HTR-8/SVneo (cell line): Measurements from ENCODE around the gene ATP2A2.

ENCODE experiments used
- DNase-seq: peaks from one replicate; pipeline ENCODE4 v3.0.0; 2011; ENCODE audit warnings: low spot score, mixed read lengths; ENCODE audit not compliant: insufficient read length
- FAIRE-seq: peaks from 2 replicates; lab custom pipeline; 2011; peaks lifted over from hg19 to GRCh38; lab: Jason Lieb, UNC

ATP2A2 gene

DNA sequence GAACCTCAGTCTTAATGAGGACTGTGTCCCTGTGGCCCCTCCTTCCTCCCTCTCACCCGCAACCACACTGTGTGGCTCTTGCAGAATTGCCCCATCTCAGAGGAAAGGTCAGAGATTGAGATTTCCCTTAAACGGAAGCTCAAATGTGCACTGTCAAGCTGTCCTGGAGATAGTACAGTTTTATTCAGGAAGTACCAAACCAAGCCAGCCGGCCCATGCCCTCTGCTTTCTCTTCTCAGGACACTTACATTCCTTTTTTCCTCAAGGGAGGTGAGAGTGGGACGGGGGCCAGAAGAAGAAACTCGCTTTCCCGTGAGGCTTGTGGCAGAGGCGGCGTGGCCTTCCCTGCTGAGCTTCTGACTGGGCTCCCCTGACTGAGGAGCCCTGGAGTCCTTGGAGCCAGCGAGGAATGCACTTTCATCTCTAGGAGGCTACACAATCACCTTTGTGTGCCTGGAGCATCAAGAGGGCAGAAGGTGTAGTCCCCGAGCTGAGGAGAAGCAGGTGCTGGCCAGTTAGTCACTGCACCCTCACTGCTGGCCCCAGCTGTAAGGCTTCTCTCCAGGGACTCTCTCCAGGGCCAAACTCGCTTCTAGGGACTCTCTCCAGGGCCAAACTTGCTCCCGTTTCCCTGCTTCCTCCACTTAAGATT is 24.1 kb upstream of the ATP2A2 start:
- FAIRE-seq (no peak), DNase-seq (no peak)

DNA sequence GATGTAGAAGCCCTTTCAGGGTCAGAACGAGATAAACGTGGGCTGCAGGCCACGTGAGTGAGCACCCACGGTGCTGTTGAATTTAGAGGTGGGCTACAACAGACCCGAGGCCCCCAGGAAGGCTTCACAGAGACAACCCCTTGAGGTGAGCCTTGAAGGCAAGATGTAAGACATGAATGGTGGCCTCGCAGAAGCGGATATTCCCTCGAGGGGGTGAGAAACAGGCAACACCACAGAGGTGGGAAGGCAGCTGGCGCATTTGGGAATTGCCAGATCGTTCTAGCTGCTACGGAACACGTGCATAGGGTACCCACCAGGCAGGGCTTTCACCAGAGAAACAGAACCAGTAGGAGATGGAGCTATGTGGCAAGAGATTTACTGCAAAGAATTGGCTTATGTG is 22.6 kb upstream of the ATP2A2 start:
- FAIRE-seq (no peak), DNase-seq (no peak)

DNA sequence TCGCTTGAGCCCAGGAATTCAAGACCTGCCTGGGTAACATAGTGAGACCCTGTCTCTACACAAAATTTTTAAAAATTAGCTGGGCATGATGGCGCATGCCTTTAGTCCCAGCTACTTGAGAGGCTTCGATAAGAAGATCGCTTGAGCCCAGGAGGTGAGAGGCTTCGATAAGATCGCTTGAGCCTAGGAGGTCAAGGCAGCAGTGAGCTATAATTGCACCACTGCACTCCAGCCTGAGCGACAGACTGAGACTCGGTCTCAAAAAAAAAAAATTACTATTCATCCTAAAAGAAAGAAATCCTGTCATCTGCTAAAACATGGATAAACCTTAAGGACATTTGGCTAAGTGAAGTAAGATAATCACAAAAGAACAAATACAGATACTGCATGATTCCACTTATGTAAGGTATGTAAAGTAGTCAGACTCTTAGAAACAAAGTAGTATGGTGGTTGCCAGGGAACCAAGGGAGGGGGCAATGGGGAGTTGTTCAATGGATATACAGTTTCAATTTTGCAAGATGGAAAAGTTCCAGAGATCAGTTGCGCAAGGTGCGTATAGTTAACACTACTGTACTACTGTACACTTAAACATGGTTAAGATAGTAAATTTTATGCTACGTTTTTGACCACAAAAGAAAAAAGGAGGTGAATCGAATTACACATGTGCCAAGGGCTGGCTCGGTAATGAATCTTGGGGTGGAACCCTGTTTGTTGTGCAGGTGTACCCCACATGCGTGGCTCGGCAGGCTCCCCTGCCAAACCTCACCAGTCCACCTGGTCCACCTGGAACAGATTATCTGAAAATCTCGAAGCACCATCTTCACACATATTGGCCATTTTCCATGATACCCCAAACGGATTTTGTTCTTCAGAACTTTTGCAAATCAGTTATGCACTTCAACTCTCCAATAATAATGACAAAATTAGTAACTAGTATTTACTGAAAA is 18.3 kb upstream of the ATP2A2 start:
- no peak for DNase-seq
- no peak for FAIRE-seq

DNA sequence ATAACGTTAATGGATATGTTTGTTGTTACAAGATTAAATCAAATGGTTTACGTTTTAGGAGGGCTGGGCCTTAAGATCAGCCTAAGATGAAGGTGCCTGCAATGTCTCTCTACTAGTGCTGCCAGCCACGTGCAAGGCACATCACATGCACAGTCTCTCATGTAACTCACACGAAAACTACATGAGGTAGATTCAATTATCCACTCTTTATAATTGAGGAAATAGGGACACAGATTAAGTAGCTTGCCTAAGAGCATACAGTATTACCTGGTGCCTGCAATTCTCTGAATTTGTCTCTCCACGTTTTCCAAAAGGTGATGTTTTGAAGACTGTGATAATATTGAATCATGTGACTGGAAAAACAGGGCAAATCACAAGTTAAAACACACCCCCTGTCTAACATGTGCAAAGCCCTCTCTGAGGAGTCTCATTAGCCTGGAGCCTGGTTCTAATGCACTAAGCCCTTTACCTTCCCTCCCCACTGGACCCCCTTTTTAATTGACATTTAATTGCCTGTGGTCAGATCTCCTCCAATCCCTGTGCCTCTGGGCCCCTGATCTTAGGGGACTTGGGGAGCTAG is 14.6 kb upstream of the ATP2A2 start:
- no peak for FAIRE-seq
- DNase-seq, result no peak

DNA sequence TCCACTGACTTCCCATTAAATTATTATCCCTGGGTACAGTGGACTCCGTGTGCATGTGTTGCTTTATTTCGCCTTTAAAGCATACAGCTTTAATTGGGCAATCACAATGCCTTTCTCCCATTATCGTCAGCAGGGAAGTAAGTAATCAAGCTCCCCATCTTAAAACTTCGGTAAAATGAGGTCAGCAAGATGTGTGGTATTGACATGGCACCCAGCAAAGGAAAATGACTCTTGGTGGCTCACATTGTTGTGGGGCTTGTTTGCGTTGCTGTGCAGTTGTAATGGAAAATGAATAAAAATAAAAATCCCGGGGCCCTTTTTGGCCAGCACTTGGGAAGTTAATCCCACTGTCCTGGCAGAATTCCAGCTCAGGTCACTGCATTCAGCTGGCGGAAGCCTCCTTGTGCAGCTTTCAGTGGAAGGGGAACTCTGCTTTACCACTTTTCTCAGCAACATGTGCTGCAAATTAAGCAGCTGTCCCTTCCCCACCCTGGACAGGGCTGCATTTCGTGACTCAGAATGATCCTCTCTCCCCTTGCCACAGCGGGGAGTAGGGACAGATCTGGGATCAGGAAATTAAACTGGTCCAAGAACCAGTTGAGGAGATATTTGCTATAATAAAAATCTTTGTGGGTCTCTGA is 13.9 kb upstream of the ATP2A2 start:
- FAIRE-seq, result no peak
- no peak for DNase-seq

DNA sequence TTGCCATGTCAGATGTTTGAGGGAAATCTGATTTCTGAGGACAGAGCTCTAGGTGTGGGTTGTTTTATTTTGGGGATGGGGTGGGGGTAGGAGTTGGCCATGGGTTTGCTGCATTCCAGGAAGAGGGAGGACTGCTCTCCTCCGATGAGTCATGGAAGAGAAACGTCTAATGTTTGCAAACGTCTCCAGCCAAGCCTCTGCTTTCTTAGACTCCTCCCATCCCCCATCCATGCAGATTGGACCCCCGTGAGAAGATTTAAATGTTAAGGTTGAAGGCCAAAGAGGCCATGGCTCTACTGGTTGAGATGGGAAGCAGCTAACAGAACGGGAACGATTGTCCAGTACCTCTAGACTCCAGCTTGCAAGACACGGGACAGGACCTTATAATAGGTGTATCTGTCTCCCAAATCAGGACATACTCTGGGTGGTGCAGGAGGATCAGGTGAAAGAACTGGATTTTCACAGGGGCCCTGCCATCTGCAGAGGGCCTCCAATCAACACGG is 11.4 kb upstream of the ATP2A2 start:
- FAIRE-seq (no peak), DNase-seq (peak; percentile 81)

DNA sequence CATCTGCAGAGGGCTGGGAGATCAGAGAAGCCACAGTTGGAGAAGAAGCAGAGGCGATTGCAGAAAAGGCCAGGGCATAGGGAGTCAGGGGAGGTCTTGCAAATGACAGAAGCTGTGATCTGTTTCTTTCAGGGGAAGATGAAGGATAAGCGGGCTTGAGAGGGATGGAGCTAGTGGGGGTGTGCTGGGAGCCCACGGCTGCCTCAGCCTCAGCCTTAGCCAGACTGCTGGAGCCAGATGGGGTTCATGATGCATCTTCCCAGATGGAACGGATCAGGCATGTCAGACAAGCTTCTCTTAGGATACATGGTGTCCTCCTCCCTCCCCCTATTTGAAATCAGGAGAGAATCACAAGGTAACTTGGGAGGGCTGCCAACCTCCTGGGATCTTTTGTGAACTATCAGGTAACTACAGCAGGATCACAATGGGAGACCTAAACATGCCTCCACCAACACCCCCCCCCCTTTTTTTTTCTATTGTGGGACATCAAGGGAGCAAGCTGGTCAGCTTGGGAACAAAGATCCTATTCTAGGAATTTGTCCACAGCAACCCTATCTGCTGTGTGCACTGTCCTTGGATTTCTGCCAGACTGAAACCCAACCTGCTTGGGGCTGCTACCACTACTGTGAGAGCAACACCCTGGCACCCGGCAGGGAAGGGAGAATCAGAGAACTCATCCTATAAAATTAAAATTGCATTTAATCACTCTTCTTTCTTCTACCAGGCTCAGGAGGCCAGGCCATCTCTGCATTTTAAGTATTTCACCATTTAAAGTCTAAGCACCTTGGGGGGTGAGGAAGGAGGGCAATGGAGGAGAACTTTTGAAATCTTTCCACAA is 10.7 kb upstream of the ATP2A2 start:
- FAIRE-seq (no peak), DNase-seq (peak; percentile 69)

DNA sequence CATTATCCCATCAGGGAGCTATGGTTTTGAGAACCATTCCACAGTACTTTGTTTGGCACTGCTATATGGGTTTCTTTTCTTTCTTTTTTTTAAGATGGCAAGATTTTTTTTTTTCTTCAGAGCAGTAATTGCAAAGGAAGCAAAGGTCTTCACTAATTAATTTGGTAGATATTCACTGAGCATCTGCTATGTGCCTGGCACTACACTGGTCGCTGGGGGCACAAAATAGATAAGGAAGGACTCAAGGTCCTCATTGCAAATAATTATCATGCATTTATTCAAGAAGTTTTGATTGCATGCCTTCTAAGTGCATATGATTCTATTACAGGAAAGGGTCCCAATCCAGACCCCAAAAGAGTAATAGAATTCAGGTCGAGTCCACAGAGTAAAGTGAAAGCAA is 10.0 kb upstream of the ATP2A2 start:
- DNase-seq (no peak), FAIRE-seq (no peak)

DNA sequence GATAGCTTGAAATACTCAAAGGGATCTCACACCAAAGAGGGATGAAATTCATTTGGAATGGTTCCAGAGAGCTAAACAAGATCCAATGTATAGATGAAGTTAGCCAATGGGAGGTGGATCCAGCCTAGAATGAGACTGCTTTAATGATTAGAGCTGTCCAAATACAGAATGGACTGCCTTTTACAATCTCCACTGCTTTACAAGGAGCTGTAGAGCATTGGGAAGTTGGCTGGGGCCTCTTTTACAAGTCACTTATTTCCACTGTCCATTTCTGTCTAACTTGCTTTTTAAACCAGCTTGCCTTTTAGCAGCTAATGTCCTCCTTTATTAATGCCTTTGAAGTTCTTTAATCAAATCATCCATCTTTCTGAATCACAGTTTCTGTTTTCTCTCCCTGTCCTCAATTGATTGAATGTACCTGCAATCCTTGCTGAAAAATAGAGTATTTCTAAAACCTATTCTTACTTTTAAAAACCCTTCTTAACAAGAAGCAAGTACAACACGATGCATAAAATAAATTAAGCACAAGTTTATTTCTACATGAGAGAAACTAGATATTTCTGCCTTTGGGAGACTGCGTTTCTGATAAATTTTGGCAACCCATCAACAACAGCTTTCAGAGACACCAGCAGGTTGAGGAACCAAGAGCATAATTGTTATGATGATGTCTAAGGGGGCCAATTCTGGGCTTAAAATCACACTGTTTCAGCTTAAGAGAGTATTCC is 3.4 kb upstream of the ATP2A2 start:
- FAIRE-seq (no peak), DNase-seq (no peak)

DNA sequence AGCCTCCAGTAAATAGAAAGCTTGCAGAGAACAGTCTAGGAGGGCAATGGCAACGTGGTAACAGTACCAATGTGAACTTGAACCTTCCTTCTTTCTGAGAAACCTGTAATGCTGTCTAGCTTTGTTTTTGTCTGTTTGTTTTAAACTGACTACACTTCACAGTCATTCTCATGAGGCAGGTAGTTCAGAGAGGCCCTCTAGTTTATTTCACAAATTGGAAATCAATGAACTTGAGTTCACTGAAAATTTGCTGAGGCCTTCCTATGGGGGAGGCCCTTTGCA is 2.9 kb upstream of the ATP2A2 start:
- no peak for FAIRE-seq

DNA sequence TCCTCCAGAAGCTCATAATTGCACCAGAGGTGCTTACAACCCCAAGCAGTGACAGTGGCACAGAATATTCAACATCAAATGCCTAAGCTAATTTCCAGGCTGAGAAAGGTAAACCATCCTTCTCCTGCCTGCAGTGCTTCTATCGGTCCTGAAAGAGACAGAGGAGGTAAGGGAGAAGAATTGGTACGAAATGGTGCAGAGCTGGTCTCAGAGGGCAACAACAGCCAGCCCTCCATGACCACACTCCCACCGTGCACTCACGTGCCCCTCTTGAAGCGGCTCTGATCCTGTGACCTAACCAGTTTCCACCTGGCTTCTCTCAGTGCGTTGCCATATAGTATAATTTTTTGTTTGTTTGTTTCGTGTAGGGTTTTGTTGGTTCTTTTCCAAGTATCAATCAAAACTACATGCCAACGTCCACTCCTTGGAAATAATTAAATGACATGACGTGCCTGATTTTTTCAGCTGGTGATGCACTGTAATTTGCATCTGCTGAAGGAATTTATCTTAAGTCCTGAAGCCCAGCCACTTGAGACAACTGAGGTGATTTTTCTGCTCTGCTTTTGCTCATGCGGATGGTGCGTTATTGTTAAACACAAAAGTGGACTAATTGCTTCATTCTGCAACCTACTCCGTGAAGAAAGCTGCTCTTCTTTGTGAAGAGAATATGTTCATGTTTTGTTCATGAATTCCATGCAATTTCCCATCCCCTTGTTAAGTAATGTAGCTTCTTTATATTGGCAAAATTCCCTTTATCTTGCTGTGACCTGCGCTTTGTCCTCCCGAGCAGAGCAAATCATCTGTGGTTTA is 1.3 kb upstream of the ATP2A2 start:
- DNase-seq (no peak), FAIRE-seq (no peak)

More for the DNA sequence above, 2.9 kb upstream of the ATP2A2 start:
- DNase-seq, result no peak

DNA sequence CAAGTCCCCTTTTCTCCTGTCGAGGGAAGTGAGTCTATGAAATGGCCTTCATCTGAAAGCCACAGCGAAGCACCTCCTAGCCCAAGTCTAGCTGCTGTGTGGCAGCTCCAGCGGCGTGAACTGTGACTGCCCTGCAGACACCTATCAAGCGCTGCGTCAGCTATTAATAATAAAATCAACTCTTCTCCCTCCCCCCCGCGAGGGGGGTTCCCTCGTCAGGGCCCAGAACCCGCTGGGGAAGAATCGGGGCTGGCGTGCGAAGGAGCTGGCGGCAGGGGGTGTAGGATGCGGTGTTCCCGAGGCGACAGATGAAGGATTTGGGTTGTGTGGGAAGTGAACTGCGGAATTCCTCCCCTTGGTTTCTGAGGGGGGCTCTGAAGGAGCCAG is 662 bp upstream of the ATP2A2 start:
- peak; percentile 42 for DNase-seq
- no peak for FAIRE-seq

DNA sequence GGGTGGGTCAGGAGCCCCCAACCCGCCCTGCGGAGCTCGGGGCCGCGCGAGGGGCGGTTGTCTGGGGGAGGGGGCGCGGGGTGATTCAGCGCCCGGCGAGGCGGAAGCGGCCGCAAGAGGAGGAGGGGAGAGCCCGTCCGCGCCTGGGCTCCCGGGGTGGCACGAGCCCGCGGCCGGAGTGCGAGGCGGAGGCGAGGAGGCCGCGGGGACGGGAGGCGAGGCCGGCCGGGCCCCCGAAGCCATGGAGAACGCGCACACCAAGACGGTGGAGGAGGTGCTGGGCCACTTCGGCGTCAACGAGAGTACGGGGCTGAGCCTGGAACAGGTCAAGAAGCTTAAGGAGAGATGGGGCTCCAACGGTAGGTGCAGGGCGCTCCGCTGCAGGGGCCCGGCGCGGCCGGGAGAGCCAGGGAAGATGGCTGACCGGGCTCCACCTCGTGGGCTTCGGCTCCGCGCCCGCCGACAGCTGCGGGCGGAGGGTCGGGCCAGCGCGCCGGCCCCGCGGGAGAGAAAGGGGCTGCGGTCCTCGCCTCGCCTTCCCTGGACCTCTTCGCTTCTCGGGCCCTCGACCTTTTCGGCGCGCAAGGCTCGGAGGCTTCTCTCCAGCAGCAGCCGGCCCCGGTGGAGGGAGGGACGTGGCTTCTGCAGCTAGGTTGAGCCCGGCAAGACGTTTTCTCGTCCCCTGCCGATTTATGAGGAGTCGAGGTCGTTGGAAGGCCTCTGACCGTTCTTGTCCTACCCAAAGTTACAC is 677 bp downstream of the ATP2A2 start:
- FAIRE-seq, result no peak
- DNase-seq, result no peak

DNA sequence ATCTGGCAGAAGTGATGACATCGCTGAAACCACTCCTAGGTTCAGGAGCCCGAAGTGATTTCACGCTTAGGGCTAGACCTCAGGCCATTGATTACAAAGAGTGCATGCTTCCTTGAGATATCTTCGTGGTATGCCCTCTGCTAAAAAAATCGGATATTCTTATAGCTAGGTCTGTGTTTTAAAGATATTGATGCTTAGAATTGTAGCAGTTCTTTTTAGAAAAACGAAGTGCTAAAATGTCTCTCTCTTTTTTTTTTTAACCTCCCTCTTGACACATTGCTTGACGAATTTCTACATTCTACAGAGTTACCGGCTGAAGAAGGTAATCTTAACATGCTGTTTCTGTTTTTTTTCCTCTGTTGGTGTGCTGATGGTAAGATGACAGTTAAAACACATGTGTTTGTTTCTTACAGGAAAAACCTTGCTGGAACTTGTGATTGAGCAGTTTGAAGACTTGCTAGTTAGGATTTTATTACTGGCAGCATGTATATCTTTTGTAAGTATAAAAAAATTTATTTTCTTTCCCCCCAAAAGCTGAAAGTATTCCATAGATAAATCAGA is 1.3 kb downstream of the ATP2A2 start:
- FAIRE-seq (no peak), DNase-seq (no peak)

DNA sequence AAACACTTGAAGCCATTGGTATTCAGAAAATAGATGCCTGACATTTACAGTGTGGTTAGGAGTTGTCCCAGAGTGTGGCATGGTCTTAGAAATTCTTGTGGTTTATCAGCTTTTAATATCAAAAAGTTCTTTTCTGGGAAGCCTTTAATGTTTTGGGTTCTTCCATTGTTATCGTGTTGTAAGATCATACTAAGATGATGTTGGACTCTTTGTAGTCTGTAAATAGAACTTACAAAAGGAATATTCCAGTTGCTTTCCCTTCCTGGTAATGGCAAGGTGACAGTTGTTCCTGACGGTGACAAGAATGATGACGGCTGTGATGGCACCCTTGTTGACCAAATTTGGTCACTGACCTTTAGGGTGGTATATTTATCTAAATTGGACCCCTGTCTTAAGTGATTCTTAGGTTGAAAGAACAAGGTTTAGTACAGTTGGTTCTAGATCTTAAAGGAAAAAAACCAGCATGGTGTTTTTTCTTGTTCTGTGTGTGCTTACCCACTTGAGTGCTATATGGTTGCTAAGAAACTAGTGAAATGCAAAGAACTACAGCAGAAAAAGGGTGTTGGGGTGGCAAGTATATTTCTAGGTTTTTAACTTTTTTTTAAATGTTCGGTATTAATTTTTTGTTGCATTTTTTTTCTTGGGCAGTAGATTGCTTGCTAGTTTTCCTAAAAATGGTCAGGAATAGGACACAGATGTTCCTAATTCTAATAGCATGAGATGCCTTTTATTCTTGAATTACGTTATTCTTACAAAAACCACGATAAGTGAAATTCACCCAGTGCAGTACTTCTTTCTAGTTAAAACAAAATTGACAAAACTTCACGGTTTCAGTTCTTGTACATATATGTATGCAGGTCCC is 2.1 kb downstream of the ATP2A2 start:
- DNase-seq (no peak), FAIRE-seq (no peak)

DNA sequence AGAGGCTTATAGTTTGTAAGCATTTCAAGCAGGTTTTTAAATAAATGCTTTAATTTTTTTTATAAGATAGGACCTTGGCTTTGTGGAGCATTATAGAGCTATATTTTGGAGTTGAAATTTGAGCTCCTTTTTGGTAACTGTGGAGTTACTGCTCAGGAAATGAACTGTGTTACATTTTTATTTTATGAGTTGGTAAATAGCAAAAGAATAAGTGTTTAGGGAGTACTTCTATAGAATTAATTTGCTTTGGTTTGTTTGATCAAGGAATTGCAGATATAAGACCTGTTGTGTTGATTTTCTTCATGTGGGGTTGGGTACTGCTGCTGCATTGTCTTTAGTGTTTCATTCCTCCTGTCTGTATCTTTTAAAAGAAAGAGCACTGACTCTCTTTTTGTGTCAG is 3.5 kb downstream of the ATP2A2 start:
- FAIRE-seq (no peak), DNase-seq (no peak)

DNA sequence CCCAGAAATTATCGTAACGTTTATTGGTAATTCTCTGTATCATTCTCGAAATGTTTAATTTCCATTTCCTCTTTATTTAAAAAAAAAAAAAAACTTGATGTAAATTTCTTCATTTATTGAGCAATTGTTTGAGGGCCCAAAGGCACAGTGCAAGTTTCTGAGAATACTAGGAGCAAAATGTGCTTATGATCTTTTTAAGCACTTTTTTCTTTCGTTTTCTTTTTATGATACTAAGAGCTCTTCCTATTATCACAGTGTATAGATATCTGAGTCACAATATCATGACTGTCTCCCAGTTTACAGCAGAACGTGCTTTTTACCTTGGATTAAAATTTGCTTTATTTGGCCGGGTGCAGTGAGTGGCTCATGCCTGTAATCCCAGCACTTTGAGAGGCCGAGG is 5.6 kb downstream of the ATP2A2 start:
- FAIRE-seq (no peak), DNase-seq (no peak)
